Erythroblast (primary cell): Measurements from ENCODE around the gene AP3S2.

ENCODE experiments used
- GATA1 ChIP-seq: IDR thresholded peaks from 2 replicates; pipeline ENCODE4 v1.6.1; 2011; ENCODE audit warnings: low read depth, mild to moderate bottlenecking, control low read depth, low read length, moderate library complexity
- POLR2A ChIP-seq: IDR thresholded peaks from 2 replicates; pipeline ENCODE4 v1.6.1; 2011; ENCODE audit warnings: mild to moderate bottlenecking, low read length

- TF ChIP-seq POLR2A = no peak
- TF ChIP-seq GATA1 = no peak
Observed at GRCh38 chr15:89893027-89893426, 767 bp downstream of the AP3S2 start.
